Breast epithelium (tissue), 4 donors: ENCODE measurements around the gene EHD3. TPM values are rescaled to one million over a fixed set of nuclear protein-coding genes. Genes with fewer than 3 reads are reported as not detected.

ENCODE experiments used
- DNase-seq, 2 donors: peaks; one replicate each; pipeline ENCODE4 v3.0.0-alpha.2; 2019; ENCODE audit warnings: low spot score in 2 of 2
- H3K27ac ChIP-seq, 2 donors: fragments of 200-600 bp; sonication (generic) in 1 of 2; one replicate each; pipeline ENCODE4 v1.5.1; 2016 to 2019; ENCODE audit warnings: mild to moderate bottlenecking in 1 of 2
- H3K27me3 ChIP-seq, 2 donors: fragments of 200-600 bp; sonication (generic) in 1 of 2; one replicate each; pipeline versions ENCODE4 v1.5.1 to v1.6.0; 2017 to 2019; ENCODE audit warnings: control low read depth in 1 of 2, mild to moderate bottlenecking in 1 of 2
- H3K36me3 ChIP-seq: fragments of 200-600 bp; one replicate; pipeline ENCODE4 v1.5.1; 2019
- H3K4me1 ChIP-seq, 2 donors: fragments of 200-600 bp; sonication (generic); one replicate each; pipeline ENCODE4 v1.5.1; 2016 to 2019; ENCODE audit warnings: control low read depth in 1 of 2
- H3K4me3 ChIP-seq, 3 donors: fragments of 200-600 bp; sonication (generic); 1 replicate in 2 of 3; 2 replicates in 1 of 3; pipeline ENCODE4 v1.5.1; 2016 to 2019; ENCODE audit warnings: mild to moderate bottlenecking in 3 of 3, moderate library complexity in 2 of 3
- H3K9me3 ChIP-seq, 2 donors: fragments of 200-600 bp; sonication (generic) in 1 of 2; one replicate each; pipeline ENCODE4 v1.5.1; 2016 to 2019; ENCODE audit warnings: control low read depth in 1 of 2
- POLR2A ChIP-seq: fragments of 450-650 bp; IDR thresholded peaks from one replicate; pipeline ENCODE4 v1.6.1; 2016; ENCODE audit warnings: antibody characterized with exemption, mild to moderate bottlenecking, moderate library complexity
- POLR2AphosphoS5 ChIP-seq, 3 donors: sonication (generic); formaldehyde crosslinking; IDR thresholded peaks; one replicate each; pipeline ENCODE4 v1.6.1; 2017; ENCODE audit warnings: antibody characterized with exemption in 3 of 3
- intact Hi-C: fragments of 100-400 bp; cut with DNase I; formaldehyde crosslinking; loops from one replicate; pipeline ENCODE4 v1.15.1; 2023; ENCODE audit warnings: low total_unique reads
- total RNA-seq, 3 donors: library from RNA; depleted of rRNA; stranded (reverse); fragments of >200 nt; gene quantifications; one replicate each; pipeline ENCODE4 v1.1.0, GENCODE V29; 2016
- TF ChIP-seq, protein P1 (sequence below), 3 donors: fragments of 450-650 bp; IDR thresholded peaks; one replicate each; pipeline ENCODE4 v1.5.1; 2016 to 2017; ENCODE audit warnings: antibody characterized with exemption in 3 of 3, mild to moderate bottlenecking in 3 of 3, moderate library complexity in 3 of 3

The EHD3 gene
- total RNA-seq, 3 donors from 2014 or later: 2.7 to 10.1 (median 9.2) TPM

DNA sequence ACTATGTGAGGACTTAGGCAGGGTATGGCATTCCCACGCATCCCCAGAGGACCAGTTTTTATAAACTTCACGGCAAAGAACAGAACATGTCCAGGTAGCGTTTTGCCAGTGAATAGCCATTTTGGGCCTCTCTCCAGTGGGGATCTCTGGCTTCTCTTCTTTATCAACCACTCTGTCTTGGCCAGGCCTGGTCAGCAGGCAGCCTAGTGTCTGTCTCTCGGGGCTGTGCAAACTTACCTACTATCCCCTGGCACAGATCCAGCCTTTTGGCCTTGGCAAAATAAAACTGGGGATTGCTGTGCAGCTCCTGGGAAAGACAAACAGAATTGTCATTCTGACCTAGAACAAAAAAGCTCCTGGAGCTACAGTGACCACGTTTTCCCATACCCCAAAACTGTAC is 31.1 kb upstream of the EHD3 start:
- H3K36me3 ChIP-seq: no peaks in the 10 kb centered on the region
- no peaks in the 10 kb centered on the region for H3K9me3 ChIP-seq
- H3K4me1 ChIP-seq: no peaks in the 10 kb centered on the region
- H3K27me3 ChIP-seq: no peaks in the 10 kb centered on the region
- TF ChIP-seq, protein P1, sequence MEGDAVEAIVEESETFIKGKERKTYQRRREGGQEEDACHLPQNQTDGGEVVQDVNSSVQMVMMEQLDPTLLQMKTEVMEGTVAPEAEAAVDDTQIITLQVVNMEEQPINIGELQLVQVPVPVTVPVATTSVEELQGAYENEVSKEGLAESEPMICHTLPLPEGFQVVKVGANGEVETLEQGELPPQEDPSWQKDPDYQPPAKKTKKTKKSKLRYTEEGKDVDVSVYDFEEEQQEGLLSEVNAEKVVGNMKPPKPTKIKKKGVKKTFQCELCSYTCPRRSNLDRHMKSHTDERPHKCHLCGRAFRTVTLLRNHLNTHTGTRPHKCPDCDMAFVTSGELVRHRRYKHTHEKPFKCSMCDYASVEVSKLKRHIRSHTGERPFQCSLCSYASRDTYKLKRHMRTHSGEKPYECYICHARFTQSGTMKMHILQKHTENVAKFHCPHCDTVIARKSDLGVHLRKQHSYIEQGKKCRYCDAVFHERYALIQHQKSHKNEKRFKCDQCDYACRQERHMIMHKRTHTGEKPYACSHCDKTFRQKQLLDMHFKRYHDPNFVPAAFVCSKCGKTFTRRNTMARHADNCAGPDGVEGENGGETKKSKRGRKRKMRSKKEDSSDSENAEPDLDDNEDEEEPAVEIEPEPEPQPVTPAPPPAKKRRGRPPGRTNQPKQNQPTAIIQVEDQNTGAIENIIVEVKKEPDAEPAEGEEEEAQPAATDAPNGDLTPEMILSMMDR (IDR thresholded peaks at IDR 0.05): no peak
- no peak for TF ChIP-seq POLR2A
- TF ChIP-seq POLR2AphosphoS5 (IDR thresholded peaks at IDR 0.05): no peak
- intact Hi-C loops: no loop called here
- H3K27ac ChIP-seq: no peak overlapping the region
- DNase-seq: no peak
- no peak overlapping the region for H3K4me3 ChIP-seq

DNA sequence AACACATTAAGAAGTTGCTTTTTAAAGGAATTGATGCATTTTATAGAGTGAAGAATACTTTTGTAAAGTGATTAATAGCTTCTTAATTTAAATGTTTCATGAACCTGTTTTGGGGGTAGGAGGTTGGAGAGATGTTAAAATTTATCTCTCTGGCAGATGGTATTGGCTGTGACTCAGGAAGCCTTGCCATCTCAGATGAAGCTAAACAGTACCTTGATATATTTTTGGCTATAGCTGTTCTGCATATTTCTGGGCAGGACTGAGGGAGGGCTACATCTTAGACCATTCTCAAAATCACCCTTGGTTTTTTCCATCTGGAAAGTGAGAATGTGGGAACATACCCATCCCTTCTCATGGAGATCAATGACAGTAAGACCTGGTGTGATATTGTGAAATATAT is 30.0 kb upstream of the EHD3 start:
- no peaks in the 10 kb centered on the region for H3K9me3 ChIP-seq
- no peaks in the 10 kb centered on the region for H3K4me1 ChIP-seq
- TF ChIP-seq, protein P1 (IDR thresholded peaks at IDR 0.05): no peak
- TF ChIP-seq POLR2AphosphoS5 (IDR thresholded peaks at IDR 0.05): no peak
- no peak for TF ChIP-seq POLR2A
- intact Hi-C loops: no loop called here
- no peaks in the 10 kb centered on the region for H3K27me3 ChIP-seq
- H3K36me3 ChIP-seq: no peaks in the 10 kb centered on the region
- no peak overlapping the region for H3K27ac ChIP-seq
- DNase-seq: no peak
- H3K4me3 ChIP-seq: no peak overlapping the region

DNA sequence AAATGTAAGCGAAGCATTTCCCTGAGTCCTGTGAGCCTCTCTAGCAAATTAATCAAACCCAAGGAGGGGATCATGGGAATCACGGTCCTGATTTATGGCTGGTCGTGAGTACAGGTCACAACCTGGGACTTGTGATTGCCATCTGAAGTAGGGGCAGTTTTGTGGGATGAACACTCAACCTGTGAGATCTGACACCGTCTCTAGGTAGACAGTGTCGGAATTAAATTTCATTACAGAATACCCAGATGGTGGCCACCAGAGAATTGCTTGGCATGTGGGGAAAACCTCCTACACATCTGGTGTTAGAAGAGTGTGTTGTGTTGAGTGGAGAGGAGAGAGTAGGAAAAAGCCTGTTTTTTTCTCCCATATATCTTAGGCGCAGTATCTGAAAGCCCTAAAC is 29.2 kb upstream of the EHD3 start:
- TF ChIP-seq POLR2A (no peak), POLR2AphosphoS5 (IDR thresholded peaks at IDR 0.05) (no peak)
- TF ChIP-seq, protein P1 (IDR thresholded peaks at IDR 0.05): no peak
- no peaks in the 10 kb centered on the region for H3K36me3 ChIP-seq
- no peaks in the 10 kb centered on the region for H3K9me3 ChIP-seq
- no peaks in the 10 kb centered on the region for H3K27me3 ChIP-seq
- no peak overlapping the region for H3K4me3 ChIP-seq
- intact Hi-C loops: no loop called here
- no peak overlapping the region for H3K27ac ChIP-seq
- no peaks in the 10 kb centered on the region for H3K4me1 ChIP-seq
- DNase-seq: no peak

DNA sequence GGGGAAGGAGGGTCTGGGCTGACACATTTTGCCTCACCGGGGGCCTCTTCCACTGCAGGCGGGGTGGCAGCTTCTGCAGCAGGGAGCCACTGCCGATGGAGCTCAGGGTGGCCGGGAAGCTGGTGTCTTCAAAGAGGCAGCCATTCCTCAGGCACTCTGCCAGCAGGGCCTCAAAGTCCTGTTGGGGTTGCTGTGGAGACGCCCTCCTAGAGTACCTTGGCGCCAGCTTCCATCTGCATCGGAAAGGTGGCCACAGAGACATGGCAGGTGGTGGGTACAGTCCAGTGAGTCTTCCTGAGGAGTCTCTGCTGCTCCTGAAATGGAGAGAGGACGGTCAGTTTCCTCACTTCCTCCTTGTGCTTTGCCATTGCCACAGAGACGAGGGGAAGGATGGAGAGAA is 28.8 kb upstream of the EHD3 start:
- no peak for DNase-seq
- no peaks in the 10 kb centered on the region for H3K9me3 ChIP-seq
- H3K36me3 ChIP-seq: no peaks in the 10 kb centered on the region
- H3K27me3 ChIP-seq: no peaks in the 10 kb centered on the region
- H3K4me3 ChIP-seq: no peak overlapping the region
- intact Hi-C loops: no loop called here
- H3K4me1 ChIP-seq: no peaks in the 10 kb centered on the region
- TF ChIP-seq POLR2AphosphoS5 (IDR thresholded peaks at IDR 0.05) (no peak), POLR2A (no peak)
- TF ChIP-seq, protein P1 (IDR thresholded peaks at IDR 0.05): no peak
- H3K27ac ChIP-seq: no peak overlapping the region

DNA sequence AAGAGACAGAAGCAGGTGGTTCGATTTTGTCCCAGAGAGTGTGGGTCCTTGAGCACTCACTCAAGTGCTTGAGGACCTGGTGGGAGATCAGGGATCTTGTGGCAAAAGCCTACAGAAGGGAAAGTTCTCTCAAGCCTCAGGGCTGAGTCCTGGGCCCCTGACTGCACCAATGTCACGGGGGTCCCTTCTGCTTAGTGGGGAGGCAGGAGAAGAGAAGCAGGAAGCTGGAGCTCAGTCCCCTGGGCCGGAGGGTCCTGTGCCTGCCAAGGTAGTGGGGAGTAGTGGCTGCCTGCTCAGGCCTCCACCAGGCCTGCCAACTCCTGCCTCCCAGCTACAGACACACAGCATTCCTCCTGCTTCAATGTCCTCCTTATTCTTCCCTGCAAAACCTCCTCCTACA is 28.3 kb upstream of the EHD3 start:
- Histone ChIP-seq H3K27me3 (no peaks in the 10 kb centered on the region), H3K9me3 (no peaks in the 10 kb centered on the region), H3K27ac (no peak overlapping the region), H3K4me1 (no peaks in the 10 kb centered on the region), H3K4me3 (no peak overlapping the region), H3K36me3 (no peaks in the 10 kb centered on the region)
- DNase-seq: no peak
- intact Hi-C loops: no loop called here
- TF ChIP-seq POLR2AphosphoS5 (IDR thresholded peaks at IDR 0.05) (no peak), POLR2A (no peak)
- TF ChIP-seq, protein P1 (IDR thresholded peaks at IDR 0.05): no peak
